Chondrocyte (in vitro differentiated cells): ENCODE results near the gene COL6A5. TPM values are rescaled to one million over a fixed set of nuclear protein-coding genes. Genes with fewer than 3 reads are reported as not detected.

Experiments
- DNase-seq: peaks from one replicate; pipeline ENCODE4 v3.0.0; 2021; ENCODE audit warnings: mixed read lengths, low spot score
- H3K27ac Mint-ChIP-seq: one replicate; pipeline ENCODE4 v1.8.0; 2021; ENCODE audit warnings: mild to moderate bottlenecking, moderate library complexity, mixed read lengths; ENCODE audit not compliant: unreplicated experiment
- H3K27me3 Mint-ChIP-seq: 2 replicates; pipeline ENCODE4 v1.8.0; 2021; ENCODE audit warnings: low read depth, mixed read lengths
- H3K36me3 Mint-ChIP-seq: 2 replicates; pipeline ENCODE4 v1.8.0; 2021; ENCODE audit warnings: low read depth, mixed read lengths
- H3K4me1 Mint-ChIP-seq: 2 replicates; pipeline ENCODE4 v1.8.0; 2021; ENCODE audit warnings: low read depth, mild to moderate bottlenecking, mixed read lengths
- H3K4me3 Mint-ChIP-seq: one replicate; pipeline ENCODE4 v1.8.0; 2021; ENCODE audit warnings: mild to moderate bottlenecking, moderate library complexity, mixed read lengths; ENCODE audit not compliant: unreplicated experiment
- H3K9me3 Mint-ChIP-seq: 2 replicates; pipeline ENCODE4 v1.8.0; 2021; ENCODE audit warnings: low read depth, mixed read lengths
- CTCF ChIP-seq: fragments of 200-600 bp; sonication (generic); IDR thresholded peaks from 2 replicates; pipeline ENCODE4 v1.5.0; 2021; ENCODE audit warnings: antibody characterized with exemption, mild to moderate bottlenecking, moderate library complexity
- total RNA-seq: library from RNA; stranded (reverse); gene quantifications from 3 replicates; pipeline ENCODE4 v1.2.1, GENCODE V29; 2021

COL6A5 gene
- total RNA-seq, 1 donor from 2014 or later, result not detected

GRCh38 chr3:130533247-130533646 is 187.8 kb downstream of the COL6A5 start:
- no peak for TF ChIP-seq CTCF
- DNase-seq, result no peak
- H3K36me3 Mint-ChIP-seq, result no peaks in the 10 kb centered on the region
- peaks cover 18% of the 10 kb centered on the region for H3K27me3 Mint-ChIP-seq
- H3K4me3 Mint-ChIP-seq, result no peak overlapping the region
- H3K9me3 Mint-ChIP-seq, result no peaks in the 10 kb centered on the region
- H3K27ac Mint-ChIP-seq, result no peak overlapping the region
- H3K4me1 Mint-ChIP-seq, result no peaks in the 10 kb centered on the region

Other genes starting within 250 kb of the COL6A5 start
- not detected in 3 replicates for gene COL6A6, start 171.5 kb downstream of the COL6A5 start, total RNA-seq